ENCODE data around the gene RFX2. TPM values are rescaled to one million over a fixed set of nuclear protein-coding genes. Genes with fewer than 3 reads are reported as not detected.

The RFX2 gene
- total and polyA plus RNA-seq, 9 of the 15 experiments (the other 6 are each of a cell fraction or from before 2014, with no cell fraction given), result 3.6 to 18.7 (median 8.7) TPM

DNA sequence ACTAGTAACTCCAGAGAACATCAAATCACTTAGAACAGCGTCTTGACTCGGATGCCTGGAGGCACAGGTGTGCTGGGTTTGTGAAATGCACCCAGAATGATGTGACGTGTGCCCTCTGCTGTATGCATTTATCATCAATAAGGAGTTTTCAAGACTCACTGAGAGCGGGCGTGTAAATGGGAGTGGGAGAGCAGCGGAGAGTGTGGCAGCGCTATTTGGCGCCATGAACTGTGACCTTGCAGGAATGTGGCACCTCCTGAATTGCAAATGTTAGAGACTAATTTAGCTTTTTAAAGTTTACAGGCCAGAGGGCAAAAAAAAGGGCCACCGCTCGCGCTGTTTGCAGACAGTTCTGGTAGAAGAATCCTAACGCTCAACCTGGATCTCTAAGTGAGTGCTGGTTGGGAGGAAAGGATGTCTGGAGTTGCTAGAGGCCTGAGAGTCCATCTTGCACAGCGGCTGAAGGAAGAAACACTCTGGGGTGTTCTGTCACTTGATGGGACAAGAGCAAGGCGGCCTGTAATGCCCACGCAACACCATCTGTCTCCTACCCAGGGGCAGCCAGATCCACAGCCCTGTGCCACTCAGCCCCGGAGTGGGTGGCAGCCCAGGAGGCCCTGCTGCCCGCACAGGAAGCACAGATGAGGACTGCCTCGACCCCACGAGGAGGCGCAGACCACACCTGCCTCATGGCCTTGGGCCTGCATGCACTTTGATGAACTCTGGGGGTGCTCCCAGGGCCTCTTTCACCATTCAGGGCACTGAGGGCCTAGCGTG, 152.0 kb downstream of the RFX2 start:
- WGBS (ENCODE audit: insufficient coverage, low coverage, missing lambda C conversion rate), result 87% methylated on average over 19 of the region's 21 CpGs
- H3K9ac ChIP-seq (ENCODE audit: insufficient read depth in 1 of 2, low read depth in 2 of 2, low read length in 2 of 2), result peak overlapping the region in 1 of 2 experiments; percentile 24; a peak in 2 of 4 replicates
- FAIRE-seq (no peak), ATAC-seq (no peak), DNase-seq (ENCODE audit: extremely low read depth in 1 of 4, low spot score in 3 of 4) (no peak)
- no peak overlapping the region for H2AFZ ChIP-seq (ENCODE audit: low read depth, low read length)
- H4K20me1 ChIP-seq (replicated peaks; ENCODE audit: control insufficient read depth, insufficient read depth, low read length), result peaks cover 58% of the 10 kb centered on the region
- H3K9me3 ChIP-seq (replicated peaks; ENCODE audit: control insufficient read depth, insufficient read depth, low read depth, low read length), result no peaks in the 10 kb centered on the region
- POLR2A ChIA-PET, result interaction anchor here (0.6 to 4.7 kb wide), 3 partner anchors 10 to 441 kb away, joined by 3 to 41 read pairs (median 4); no protein-coding TSS in a partner anchor
- H3K4me1 ChIP-seq (replicated peaks in 1 of 2; ENCODE audit: control insufficient read depth in 2 of 2, insufficient read depth in 2 of 2, low read length in 2 of 2), result peaks cover 37 to 56% of the 10 kb centered on the region in 2 experiments
- in situ Hi-C loops (cut with MboI) (no loop called here), intact Hi-C loops (cut with micrococcal nuclease) (no loop called here)
- H3K79me2 ChIP-seq (ENCODE audit: control insufficient read depth, insufficient read depth, low read length), result peaks cover 96% of the 10 kb centered on the region
- no peak overlapping the region for H3K4me2 ChIP-seq (ENCODE audit: insufficient read depth, low read length)
- no peak overlapping the region for H3K4me3 ChIP-seq
- H3K9me1 ChIP-seq (ENCODE audit: control insufficient read depth, insufficient read depth, low read length), result peaks cover 10% of the 10 kb centered on the region
- CTCF ChIA-PET (ENCODE audit: low intra/inter-chr PET ratio), result no interaction called here
- no peak overlapping the region for H3K27ac ChIP-seq (ENCODE audit: extremely low read depth, low read depth, low read length)
- H3K36me3 ChIP-seq (ENCODE audit: control insufficient read depth, insufficient read depth, low read length), result peaks cover 11% of the 10 kb centered on the region; the same call in 2 of the 3 replicates
- no peaks in the 10 kb centered on the region for H3K27me3 ChIP-seq (ENCODE audit: control insufficient read depth in 2 of 2, insufficient read depth in 2 of 2, low read length in 2 of 2)
- TF ChIP-seq, protein P1, sequence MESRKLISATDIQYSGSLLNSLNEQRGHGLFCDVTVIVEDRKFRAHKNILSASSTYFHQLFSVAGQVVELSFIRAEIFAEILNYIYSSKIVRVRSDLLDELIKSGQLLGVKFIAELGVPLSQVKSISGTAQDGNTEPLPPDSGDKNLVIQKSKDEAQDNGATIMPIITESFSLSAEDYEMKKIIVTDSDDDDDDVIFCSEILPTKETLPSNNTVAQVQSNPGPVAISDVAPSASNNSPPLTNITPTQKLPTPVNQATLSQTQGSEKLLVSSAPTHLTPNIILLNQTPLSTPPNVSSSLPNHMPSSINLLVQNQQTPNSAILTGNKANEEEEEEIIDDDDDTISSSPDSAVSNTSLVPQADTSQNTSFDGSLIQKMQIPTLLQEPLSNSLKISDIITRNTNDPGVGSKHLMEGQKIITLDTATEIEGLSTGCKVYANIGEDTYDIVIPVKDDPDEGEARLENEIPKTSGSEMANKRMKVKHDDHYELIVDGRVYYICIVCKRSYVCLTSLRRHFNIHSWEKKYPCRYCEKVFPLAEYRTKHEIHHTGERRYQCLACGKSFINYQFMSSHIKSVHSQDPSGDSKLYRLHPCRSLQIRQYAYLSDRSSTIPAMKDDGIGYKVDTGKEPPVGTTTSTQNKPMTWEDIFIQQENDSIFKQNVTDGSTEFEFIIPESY (CRISPR knock-in tag; IDR thresholded peaks at IDR 0.05), result peak; percentile 92
- no peak for TF ChIP-seq PCBP2 (IDR thresholded peaks at IDR 0.05; ENCODE audit: low read depth, low read length, poor library complexity, severe bottlenecking)
- no TSS peak for BruUV-seq (replicated peaks)
